Fibroblast of skin of right biceps (primary cell): ENCODE data around the gene RABL3.
"Not testable (repeated sequence)": the region's sequence is repeated elsewhere in the genome, so short reads cannot be mapped to it uniquely, and the experiment has no call there.

ENCODE experiments used
- DNase-seq: peaks from one replicate; pipeline ENCODE4 v3.0.0-alpha.2; 2013

Gene RABL3

GRCh38 chr3:120742198-120742848 lies at the start of gene RABL3, which contains the start of gene GTF2E1:
Gene RABL3, minus strand, starts transcription at chr3:120742516. Its CDS starts 9 bp downstream, at chr3:120742507.
Gene GTF2E1, plus strand, starts transcription at chr3:120742744. Its CDS starts 7,809 bp downstream, at chr3:120750553.
- DNase-seq = peak; percentile 100

- peak; percentile 96 for DNase-seq
These were observed 49.6 kb upstream of the RABL3 start for GRCh38 chr3:120791913-120792312.

GRCh38 chr3:120791010-120791409 lies 48.7 kb upstream of the RABL3 start:
- no peak for DNase-seq

- peak; percentile 83 for DNase-seq
These were observed 43.5 kb upstream of the RABL3 start for GRCh38 chr3:120785832-120786231.

- DNase-seq = peak; percentile 73
These were observed 38.7 kb upstream of the RABL3 start for GRCh38 chr3:120780977-120781376.

GRCh38 chr3:120778776-120779175 lies 36.5 kb upstream of the RABL3 start:
- DNase-seq = no peak

- DNase-seq = no peak
These were observed 33.1 kb upstream of the RABL3 start for GRCh38 chr3:120775411-120775810.

- peak; percentile 54 for DNase-seq
These were observed 31.6 kb upstream of the RABL3 start for GRCh38 chr3:120773932-120774331.

- DNase-seq = no peak
These were observed 29.8 kb upstream of the RABL3 start for GRCh38 chr3:120772081-120772480.

GRCh38 chr3:120770891-120771290 lies 28.6 kb upstream of the RABL3 start:
- DNase-seq = no peak

GRCh38 chr3:120769436-120769835 lies 27.1 kb upstream of the RABL3 start:
- DNase-seq = no peak

- no peak for DNase-seq
These were observed 24.8 kb upstream of the RABL3 start for GRCh38 chr3:120767106-120767505.

GRCh38 chr3:120766576-120766975 lies 24.3 kb upstream of the RABL3 start:
- no peak for DNase-seq

- DNase-seq = no peak
These were observed 23.6 kb upstream of the RABL3 start for GRCh38 chr3:120765830-120766493.

GRCh38 chr3:120764206-120764605 lies 21.9 kb upstream of the RABL3 start:
- peak; percentile 47 for DNase-seq

GRCh38 chr3:120763601-120764000 lies 21.3 kb upstream of the RABL3 start:
- peak; percentile 15 for DNase-seq

- DNase-seq = peak; percentile 90
These were observed 20.3 kb upstream of the RABL3 start for GRCh38 chr3:120762615-120763014.

GRCh38 chr3:120758551-120758950 lies 16.2 kb upstream of the RABL3 start:
- DNase-seq = not testable (repeated sequence)

GRCh38 chr3:120756061-120756460 lies 13.7 kb upstream of the RABL3 start:
- DNase-seq = no peak

- no peak for DNase-seq
These were observed 11.5 kb upstream of the RABL3 start for GRCh38 chr3:120753810-120754209.

GRCh38 chr3:120752865-120753264 lies 10.5 kb upstream of the RABL3 start:
- DNase-seq = no peak

GRCh38 chr3:120752230-120752629 lies 9.9 kb upstream of the RABL3 start:
- no peak for DNase-seq

GRCh38 chr3:120749843-120750242 lies 7.5 kb upstream of the RABL3 start:
- no peak for DNase-seq

- DNase-seq = no peak
These were observed 3.1 kb upstream of the RABL3 start for GRCh38 chr3:120745466-120745865.
